HG03060 (cell line): ENCODE measurements around the gene MAFB.

ENCODE experiments used
- ATAC-seq: cut with Tn5 transposase; IDR thresholded peaks from one replicate; pipeline ENCODE4 v1.9.1; 2021; ENCODE audit warnings: low read depth, moderate number of reproducible peaks; ENCODE audit not compliant: unreplicated experiment

The MAFB gene

GRCh38 chr20:40703975-40704530, 15.0 kb upstream of the MAFB start:
- no peak for ATAC-seq

DNA sequence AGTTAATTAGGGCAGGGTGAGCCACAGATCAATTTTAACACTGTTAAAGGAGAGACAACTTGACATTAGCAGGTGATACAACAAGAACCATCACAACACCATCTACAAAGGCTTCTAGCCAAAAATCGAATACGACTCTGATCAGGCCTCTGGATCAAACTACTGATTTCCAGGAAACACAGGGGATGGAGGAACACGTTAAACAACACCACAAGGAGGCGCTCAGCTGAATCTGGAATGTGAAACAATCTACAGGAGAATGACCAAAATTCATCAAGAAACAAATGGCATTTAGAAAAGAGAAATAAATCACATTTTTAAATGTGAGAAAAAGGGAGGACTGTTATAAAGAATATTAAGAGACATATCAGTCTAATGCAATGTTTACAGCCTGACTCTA, 13.5 kb upstream of the MAFB start:
- no peak for ATAC-seq

- no peak for ATAC-seq
These were observed 9.7 kb upstream of the MAFB start for GRCh38 chr20:40698744-40699143.

DNA sequence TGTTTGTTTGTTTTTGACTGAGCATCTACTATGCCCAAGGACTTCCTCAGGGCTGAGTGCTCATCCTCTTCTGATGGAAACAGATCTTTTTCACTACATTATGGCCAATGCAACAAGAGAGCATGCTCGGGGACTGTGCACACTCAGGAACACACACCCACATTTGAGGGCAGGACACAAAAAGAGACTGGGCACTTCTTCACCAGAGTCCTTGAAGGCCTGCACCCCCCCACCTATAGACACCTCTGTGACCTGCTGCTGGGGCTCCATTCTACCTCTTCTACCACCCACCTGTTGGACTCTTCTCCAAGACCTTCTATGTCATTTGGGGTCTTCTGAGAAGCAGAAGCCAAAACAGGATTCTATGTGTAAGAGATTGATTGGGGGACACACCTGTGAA, 9.2 kb upstream of the MAFB start:
- ATAC-seq = no peak

- ATAC-seq = no peak
These were observed 8.5 kb upstream of the MAFB start for GRCh38 chr20:40697541-40697940.

GRCh38 chr20:40695214-40695613, 6.2 kb upstream of the MAFB start:
- no peak for ATAC-seq

GRCh38 chr20:40694246-40694645, 5.2 kb upstream of the MAFB start:
- ATAC-seq = no peak

DNA sequence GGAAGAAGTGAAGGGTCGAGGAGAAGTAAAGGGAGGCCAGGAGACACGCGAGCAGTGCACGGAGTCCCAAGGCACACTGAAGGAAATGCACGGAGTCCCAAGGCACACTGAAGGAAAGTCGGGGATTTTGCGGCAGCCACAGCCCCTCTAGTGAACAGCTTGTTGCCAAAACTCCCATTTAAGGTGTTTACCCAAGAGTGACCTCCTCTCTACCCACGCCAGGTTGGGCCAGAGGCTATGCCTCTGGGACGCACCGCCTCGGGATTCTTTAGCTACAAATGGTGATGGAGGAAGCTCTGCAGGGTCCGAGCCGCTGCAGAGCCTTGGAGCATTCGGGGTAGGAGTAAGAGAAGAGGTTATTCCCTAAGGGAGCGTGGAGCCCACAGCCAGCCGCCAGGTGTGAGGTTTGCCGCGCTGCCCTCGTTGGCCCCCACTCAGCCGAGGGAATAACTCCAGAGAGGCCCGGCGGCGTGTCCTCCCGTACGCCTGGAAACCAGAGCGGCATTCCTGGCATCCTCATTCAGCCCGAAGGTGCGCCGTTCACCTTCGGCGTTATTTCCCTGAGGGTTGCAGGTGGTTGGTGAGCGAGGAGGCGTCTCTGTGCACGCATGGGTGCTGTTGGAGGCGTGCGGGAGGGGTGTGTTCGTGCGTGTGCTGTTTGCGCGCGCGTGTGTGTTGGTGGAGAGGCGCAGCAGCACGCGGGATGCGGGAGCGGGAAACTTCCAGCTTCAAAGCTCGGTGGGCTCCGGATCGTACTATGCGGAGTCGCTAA, 3.4 kb upstream of the MAFB start:
- ATAC-seq = no peak

GRCh38 chr20:40691566-40692239, 2.7 kb upstream of the MAFB start:
- ATAC-seq = no peak

GRCh38 chr20:40690836-40691565, 2.0 kb upstream of the MAFB start:
- ATAC-seq = no peak

GRCh38 chr20:40689943-40690835, 1.2 kb upstream of the MAFB start:
- ATAC-seq = no peak

DNA sequence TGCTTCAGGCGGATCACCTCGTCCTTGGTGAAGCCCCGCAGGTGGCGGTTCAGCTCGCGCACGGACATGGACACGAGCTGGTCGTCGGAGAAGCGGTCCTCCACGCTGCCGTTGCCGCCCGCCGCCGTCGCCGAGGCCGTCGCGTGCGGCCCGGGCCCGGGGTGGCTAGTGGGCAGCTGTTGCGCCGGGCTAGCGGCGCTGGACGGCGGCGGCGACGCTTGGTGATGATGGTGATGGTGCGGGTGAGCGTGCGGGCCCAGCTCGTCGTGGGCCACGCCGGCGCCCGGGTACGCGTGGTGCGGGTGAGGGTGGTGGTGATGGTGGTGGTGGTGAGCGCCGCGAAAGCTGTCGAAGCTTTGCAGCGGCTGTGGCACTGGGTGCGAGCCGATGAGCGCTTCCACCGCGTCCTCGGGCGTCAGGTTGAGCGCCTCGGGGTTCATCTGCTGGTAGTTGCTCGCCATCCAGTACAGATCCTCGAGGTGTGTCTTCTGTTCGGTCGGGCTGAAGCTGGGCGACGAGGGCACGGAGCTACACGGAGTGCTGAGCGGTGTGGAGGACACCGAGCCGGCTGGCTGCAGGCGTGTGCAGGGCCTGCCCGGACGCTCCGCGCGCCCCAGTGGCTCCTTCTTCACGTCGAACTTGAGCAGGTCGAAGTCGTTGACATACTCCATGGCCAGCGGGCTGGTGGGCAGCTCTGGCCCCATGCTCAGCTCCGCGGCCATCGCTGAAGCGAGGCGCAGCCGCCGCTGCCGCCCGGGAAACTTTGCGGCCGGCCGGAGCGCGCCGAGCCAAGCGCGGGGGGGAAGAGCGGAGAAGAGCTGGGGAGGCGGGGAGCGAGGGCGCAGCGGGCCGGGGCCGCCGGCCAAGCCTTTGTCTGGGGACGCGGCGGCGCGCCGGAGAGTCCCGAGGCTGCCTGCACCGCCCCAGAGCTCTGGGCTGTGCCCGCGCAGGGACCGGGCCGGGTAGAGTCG, 622 bp downstream of the MAFB start:
- ATAC-seq = no peak

- ATAC-seq = no peak
These were observed 1.5 kb downstream of the MAFB start for GRCh38 chr20:40687384-40688128.

- ATAC-seq = no peak
These were observed 2.1 kb downstream of the MAFB start for GRCh38 chr20:40686893-40687292.

- no peak for ATAC-seq
These were observed 2.6 kb downstream of the MAFB start for GRCh38 chr20:40686434-40686882.

- no peak for ATAC-seq
These were observed 3.7 kb downstream of the MAFB start for GRCh38 chr20:40685349-40685748.

DNA sequence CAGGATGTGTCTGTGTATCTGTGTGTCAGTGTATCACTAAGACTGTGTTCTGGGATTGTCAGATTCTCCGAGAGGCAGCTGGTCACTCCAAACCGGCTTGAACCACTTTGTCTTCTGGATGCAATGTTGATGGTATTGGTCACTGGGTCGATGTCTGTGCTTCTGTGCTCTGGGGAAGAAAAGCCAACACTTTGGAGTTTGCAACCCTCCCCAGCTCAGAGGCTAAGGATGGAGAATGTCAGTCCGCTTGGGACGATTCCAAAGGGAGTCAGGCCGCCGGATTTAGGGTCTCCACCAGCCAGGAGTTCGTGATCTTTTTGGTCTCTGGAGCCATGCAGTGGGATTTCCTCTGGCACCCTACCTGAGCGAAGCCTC, 5.2 kb downstream of the MAFB start:
- no peak for ATAC-seq

DNA sequence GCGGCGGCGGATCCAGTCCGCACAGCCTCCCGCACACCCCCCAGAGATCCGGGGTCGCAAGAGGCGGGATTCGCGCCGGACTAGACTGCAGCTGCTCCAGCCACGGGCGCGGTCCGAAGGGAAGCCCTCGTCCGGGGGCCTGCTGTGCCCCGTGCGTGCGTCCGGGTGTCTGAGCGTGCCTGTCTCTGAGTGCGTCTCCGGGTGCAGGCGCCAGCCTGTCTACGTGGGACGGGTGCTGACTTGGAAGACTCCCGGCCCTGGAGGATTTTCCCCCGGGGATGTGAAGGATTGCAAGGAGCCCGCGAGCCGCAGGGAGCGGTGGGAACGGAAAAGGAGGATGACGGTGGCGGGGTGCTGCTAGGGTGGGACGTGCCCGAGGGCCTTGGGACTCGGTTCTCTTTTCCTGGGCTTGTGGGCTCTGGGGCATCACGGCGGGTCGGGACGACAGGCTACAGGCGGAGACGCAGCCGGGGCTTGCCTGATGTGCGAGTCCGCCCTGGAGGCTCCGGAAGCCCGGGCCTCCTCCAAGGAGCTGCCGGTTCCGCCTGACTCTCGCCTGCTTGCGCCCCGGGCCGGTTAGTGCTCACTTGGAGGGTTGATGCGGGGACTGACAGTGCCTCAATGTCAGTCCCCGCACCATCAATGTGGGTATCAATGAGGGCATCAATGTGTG, 5.7 kb downstream of the MAFB start:
- no peak for ATAC-seq
